Measurements from ENCODE around the gene ADCY3.

DNA sequence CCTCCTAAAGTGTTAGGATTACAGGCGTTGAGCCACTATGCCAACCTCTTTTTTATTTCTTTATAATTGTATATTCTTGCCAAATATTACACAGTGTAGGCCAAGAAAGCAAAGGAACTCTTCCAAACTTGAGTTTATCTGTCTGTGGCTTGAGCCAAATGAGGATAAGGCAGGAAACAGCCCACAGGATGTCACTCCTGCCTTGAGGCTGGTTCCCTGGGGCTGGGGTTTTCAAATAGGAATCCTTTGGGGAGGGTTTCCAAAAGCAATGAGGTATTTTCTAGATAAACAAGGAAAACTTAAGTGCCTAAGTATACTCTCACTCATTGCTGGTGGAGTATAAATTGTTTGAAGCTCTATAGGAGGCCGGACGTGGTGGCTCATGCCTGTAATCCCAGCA is 56.4 kb downstream of the ADCY3 start:
- no peak for TF ChIP-seq CTCF (IDR thresholded peaks at IDR 0.05; ENCODE audit: poor library complexity)
- no peak for TF ChIP-seq EZH2 (IDR thresholded peaks at IDR 0.05; ENCODE audit: borderline replicate concordance)
- TF ChIP-seq EZH2phosphoT487 (IDR thresholded peaks at IDR 0.05; ENCODE audit: low read depth, severe bottlenecking, unreplicated experiment), result no peak
